NCI-H446 treated with DMSO at 0.1 percent for 48 hours (cell line): Measurements from ENCODE around the gene TMBIM6.
"Not testable (repeated sequence)": the region's sequence is repeated elsewhere in the genome, so short reads cannot be mapped to it uniquely, and the experiment has no call there.

ENCODE experiments used
- DNase-seq: peaks from one replicate; lab custom pipeline; 2025; lab: John Stamatoyannopoulos, UW

The TMBIM6 gene, protein sequence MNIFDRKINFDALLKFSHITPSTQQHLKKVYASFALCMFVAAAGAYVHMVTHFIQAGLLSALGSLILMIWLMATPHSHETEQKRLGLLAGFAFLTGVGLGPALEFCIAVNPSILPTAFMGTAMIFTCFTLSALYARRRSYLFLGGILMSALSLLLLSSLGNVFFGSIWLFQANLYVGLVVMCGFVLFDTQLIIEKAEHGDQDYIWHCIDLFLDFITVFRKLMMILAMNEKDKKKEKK

GRCh38 chr12:49740930-49741881 lies at the start of gene TMBIM6:
Gene TMBIM6, plus strand, starts transcription at chr12:49741557. Its CDS starts 10,937 bp downstream, at chr12:49752494.
- DNase-seq: peak; percentile 100

- DNase-seq: no peak
Observed at GRCh38 chr12:49692851-49693250, 48.5 kb upstream of the TMBIM6 start.

DNA sequence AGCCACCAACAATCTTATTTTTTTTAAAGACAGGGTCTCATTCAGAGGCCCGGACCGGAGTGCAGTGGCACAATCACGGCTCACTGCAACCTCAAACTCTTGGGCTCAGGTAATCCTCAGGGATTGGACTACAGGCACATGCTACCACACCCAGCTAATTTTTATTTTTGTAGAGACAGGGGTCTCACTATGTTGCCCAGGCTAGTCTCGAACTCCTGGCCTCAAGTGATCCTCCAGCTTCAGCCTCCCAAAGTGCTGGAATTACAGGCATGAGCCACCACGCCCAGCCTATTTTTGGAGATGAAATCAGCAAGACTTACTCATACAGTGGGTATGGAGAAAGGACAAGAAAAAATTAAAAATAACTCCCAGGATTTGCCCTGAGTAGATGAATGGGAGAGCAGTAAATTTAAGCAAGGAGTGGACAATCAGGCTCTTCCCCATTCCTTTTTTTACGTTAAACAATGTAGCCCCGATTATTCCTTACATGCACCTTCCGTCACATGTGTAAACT lies 47.4 kb upstream of the TMBIM6 start:
- no peak for DNase-seq

DNA sequence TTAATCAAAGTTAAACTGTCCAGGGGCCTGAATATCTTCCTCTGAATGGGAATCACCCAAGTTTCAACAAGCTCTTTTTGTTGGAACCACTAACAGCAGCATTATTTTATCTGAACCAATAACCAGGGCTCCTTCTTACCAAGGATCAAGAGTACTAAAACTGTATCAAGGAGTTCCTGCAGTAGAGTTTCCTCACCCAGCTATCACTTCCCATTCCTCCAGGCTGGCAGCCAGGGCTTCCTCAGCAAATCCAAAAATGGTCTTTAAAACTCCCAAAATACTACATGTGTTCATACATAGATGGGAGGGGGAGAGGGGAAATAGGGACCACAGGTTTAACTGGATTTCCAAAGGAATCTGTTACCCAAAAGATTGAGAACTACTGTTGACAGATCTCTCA lies 44.6 kb upstream of the TMBIM6 start:
- DNase-seq: no peak

- DNase-seq: no peak
Observed at GRCh38 chr12:49697808-49698207, 43.5 kb upstream of the TMBIM6 start.

DNA sequence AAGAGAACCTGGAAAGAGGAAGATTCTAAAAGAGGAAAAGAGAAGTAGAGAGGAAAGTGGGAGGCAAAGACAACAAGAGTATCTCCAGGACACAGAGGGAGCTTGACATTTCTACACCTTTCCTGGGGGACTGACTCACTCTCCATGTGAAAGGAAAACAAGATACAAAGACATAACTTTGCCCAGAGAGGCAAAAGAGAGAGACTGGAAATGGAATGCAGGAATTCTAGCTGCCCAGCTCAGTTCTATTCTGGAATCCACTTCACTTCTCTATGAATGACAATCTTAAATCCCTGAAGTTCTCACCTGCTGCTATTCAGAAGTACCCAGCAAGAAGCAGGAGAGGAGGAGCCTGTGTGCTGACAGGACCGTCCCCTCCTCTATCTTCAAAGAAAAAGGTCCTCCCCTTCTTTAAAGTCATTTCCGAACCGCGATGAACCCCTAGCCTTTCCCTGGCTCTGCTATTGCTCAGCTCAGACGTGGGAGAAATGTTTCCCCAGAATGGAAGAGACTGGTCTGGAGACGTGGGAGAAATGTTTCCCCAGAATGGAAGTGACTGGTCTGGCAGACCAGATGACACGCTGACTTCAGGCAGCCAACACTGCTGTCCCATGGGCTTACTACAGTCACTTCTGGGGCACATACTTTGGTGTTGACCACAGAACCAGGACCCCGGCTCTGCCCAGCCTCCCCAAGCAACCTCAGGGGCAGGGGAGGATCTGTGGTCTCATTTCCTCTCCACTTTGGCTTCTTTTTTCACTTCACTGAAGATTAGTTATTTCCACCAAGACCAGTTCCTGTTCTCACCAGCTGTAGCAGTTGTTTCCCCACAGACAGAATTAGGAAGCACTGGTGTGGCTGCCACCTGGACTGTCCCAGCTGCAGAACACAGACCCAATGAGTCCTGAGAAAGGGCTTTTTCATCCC lies 42.5 kb upstream of the TMBIM6 start:
- DNase-seq: no peak

- DNase-seq: no peak
Observed at GRCh38 chr12:49702009-49702408, 39.3 kb upstream of the TMBIM6 start.

- DNase-seq: no peak
Observed at GRCh38 chr12:49702676-49703215, 38.6 kb upstream of the TMBIM6 start.

- no peak for DNase-seq
Observed at GRCh38 chr12:49703647-49704137, 37.7 kb upstream of the TMBIM6 start.

GRCh38 chr12:49705479-49706134 lies 35.8 kb upstream of the TMBIM6 start:
- DNase-seq: no peak

GRCh38 chr12:49706351-49707127 lies 34.8 kb upstream of the TMBIM6 start:
- no peak for DNase-seq

DNA sequence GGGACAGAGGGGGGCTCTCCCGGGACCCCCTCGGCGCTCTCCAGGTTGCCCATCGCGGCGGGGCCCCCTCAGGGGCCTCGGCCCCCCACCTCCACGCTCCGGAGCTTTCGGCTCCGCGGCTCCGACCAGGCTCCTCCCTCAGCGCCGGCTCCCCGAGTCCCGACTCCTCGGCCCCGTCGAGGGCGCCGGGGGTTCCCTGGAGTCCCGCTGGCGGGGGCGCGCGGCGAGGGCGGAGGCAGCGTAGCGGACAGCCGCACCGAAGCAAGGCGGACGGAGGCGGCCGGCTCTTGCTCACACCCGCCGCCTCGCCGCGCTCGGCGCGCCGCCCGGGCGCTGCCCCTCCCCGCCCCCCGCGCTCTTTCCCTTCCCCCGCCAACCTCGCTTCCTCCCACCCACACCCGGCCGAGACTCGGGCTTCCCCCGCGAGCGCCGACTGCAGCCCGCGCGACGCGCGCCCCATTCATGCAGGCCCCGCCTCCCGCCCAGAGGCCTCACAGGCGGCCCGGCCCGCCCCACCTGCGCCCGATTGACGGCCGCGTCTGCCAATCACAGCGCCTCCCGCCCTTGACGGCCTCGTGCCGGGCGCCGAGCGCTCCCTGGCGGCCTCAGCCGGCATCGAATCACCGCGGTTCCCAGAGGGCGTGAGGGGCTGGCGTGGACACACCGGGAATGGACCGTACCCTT lies 34.1 kb upstream of the TMBIM6 start, which contains the start of gene FMNL3:
Gene FMNL3, minus strand, starts transcription at position 278 of the 684 bp plus-strand sequence. Its CDS starts 225 bp downstream, at position 53.
- DNase-seq: peak; percentile 81

DNA sequence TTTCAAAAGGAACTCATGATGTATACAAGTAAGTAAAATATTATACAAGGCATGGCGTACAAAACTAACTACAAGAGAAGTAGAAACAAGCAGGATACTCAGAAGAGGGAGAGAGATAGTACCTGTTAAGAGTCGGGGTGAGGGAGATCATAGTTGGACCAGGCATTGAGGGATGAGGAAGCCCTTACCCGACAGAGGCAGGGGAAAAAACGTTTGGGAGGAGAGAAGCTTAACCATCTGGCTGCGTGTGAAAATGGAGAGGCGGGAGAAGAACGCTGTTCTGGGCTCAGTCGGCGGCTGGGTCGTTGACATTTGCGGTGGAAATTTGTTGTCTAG lies 33.6 kb upstream of the TMBIM6 start:
- DNase-seq: no peak

- no peak for DNase-seq
Observed at GRCh38 chr12:49708851-49709250, 32.5 kb upstream of the TMBIM6 start.

DNA sequence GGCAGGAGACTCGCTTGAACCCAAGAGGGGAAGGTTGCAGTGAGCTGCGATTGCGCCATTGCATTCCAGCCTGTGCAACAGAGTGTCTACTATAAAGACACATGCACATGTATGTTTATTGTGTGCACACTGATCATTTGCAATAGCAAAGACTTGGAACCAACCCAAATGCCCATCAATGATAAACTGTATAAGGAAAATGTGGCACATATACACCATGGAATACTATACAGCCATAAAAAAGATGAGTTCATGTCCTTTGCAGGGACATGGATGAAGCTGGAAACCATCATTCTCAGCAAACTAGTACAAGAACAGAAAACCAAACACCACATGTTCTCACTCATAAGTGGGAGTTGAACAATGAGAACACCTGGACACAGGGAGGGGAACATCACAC lies 27.4 kb upstream of the TMBIM6 start:
- DNase-seq: not testable (repeated sequence)

DNA sequence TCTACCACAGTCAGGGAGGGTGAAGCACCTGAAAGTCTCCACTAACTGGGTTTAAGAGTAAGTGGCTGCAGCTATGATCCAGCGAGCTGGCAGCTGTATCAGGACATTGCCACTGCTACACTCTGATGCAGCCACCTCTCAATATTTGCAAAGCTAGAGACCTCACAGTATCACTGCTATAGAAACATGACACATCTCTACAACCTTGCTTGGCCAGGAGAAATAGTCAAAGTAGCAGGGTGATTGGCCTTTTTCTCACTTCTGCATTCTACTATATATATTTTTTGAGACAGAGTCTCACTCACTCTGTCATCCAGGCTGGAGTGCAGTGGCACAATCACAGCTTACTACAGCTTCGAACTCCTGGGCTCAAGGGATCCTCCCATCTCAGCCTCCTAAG lies 24.8 kb upstream of the TMBIM6 start:
- DNase-seq: no peak

DNA sequence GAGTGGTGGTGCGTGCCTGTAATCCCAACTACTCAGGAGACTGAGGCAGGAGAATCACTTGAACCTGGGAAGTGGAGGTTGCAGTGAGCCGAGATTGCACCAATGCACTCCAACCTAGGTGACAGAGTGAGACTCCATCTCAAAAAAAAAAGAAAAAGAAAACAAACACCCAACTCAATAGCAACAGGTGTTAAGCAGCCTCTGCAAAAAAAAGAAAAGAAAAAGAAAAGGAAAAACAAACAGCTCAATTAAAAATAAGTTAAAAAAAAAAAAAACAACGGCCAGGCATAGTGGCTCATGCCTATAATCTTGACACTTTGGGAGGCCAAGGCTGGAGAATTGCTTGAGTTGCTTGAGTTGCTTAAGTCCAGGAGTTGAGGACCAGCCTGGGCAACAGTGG lies 23.6 kb upstream of the TMBIM6 start:
- not testable (repeated sequence) for DNase-seq

DNA sequence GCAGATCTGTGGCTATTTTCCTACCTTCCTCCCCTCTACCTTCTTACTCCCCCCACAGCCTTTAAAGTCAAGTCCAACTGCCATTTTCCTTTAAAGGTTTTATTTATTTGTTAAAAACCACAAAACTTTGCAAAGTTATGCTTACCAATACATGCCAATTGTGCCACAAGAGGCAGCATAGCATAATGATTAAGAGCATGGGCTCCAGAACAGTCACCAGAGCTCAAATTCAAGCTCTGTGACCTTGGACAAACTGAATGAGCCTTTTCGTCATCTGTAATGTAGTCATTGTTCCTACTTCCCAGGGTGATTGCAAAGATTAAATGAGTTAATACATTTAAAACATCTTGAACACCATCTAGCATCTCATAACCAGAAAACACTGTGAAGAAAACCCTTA lies 21.1 kb upstream of the TMBIM6 start:
- DNase-seq: no peak

DNA sequence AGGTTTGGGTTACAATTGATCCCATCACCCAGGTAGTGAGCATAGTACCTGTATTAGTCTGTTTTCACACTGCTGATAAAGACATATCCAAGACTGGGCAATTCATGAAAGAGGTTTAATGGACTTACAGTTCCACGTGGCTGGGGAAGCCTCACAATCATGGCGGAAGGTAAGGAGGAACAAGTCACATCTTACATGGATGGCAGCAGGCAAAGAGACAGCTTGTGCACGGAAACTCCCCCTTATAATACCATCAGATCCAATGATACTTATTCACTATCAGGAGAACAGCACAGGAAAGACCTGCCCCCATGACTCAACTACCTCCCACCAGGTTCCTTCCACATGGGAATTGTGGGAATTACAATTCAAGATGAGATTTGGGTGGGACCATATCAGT lies 20.0 kb upstream of the TMBIM6 start:
- not testable (repeated sequence) for DNase-seq
